Glutamatergic neuron (in vitro differentiated cells): ENCODE data around the gene VWA8. TPM values are rescaled to one million over a fixed set of nuclear protein-coding genes. Genes with fewer than 3 reads are reported as not detected.

Experiments
- DNase-seq: peaks from one replicate; pipeline ENCODE4 v3.0.0; 2022
- H3K27ac Mint-ChIP-seq: one replicate; pipeline ENCODE4 v1.8.0; 2020; ENCODE audit warnings: mild to moderate bottlenecking, mixed read lengths, inconsistent platforms; ENCODE audit not compliant: unreplicated experiment
- H3K27me3 Mint-ChIP-seq: one replicate; pipeline ENCODE4 v1.8.0; 2020; ENCODE audit warnings: mild to moderate bottlenecking, moderate library complexity, mixed read lengths, inconsistent platforms; ENCODE audit not compliant: unreplicated experiment
- H3K36me3 Mint-ChIP-seq: one replicate; pipeline ENCODE4 v1.8.0; 2020; ENCODE audit warnings: mild to moderate bottlenecking, mixed read lengths, inconsistent platforms; ENCODE audit not compliant: unreplicated experiment
- H3K4me1 Mint-ChIP-seq: one replicate; pipeline ENCODE4 v1.8.0; 2020; ENCODE audit warnings: mild to moderate bottlenecking, low read depth, mixed read lengths, inconsistent platforms; ENCODE audit not compliant: unreplicated experiment
- H3K4me3 Mint-ChIP-seq: one replicate; pipeline ENCODE4 v1.8.0; 2020; ENCODE audit warnings: mild to moderate bottlenecking, mixed read lengths, inconsistent platforms; ENCODE audit not compliant: unreplicated experiment
- H3K9me3 Mint-ChIP-seq: one replicate; pipeline ENCODE4 v1.8.0; 2020; ENCODE audit warnings: mild to moderate bottlenecking, moderate library complexity, mixed read lengths, inconsistent platforms; ENCODE audit not compliant: unreplicated experiment
- total RNA-seq: library from RNA; stranded (reverse); fragmentation: NEBNext Ultra II Directional; extraction: Animal tissue kit (Norgen Biotek cat#: 25700); gene quantifications from one replicate; pipeline ENCODE4 v1.2.1, GENCODE V29; 2021; ENCODE audit not compliant: unreplicated experiment
- TF ChIP-seq, protein P1 (sequence below): fragments of 200-600 bp; sonication (generic); IDR thresholded peaks from one replicate; pipeline ENCODE4 v1.5.0; 2021; ENCODE audit not compliant: partially characterized antibody, unreplicated experiment

The VWA8 gene
- total RNA-seq, 1 donor from 2014 or later: 16.4 TPM

DNA sequence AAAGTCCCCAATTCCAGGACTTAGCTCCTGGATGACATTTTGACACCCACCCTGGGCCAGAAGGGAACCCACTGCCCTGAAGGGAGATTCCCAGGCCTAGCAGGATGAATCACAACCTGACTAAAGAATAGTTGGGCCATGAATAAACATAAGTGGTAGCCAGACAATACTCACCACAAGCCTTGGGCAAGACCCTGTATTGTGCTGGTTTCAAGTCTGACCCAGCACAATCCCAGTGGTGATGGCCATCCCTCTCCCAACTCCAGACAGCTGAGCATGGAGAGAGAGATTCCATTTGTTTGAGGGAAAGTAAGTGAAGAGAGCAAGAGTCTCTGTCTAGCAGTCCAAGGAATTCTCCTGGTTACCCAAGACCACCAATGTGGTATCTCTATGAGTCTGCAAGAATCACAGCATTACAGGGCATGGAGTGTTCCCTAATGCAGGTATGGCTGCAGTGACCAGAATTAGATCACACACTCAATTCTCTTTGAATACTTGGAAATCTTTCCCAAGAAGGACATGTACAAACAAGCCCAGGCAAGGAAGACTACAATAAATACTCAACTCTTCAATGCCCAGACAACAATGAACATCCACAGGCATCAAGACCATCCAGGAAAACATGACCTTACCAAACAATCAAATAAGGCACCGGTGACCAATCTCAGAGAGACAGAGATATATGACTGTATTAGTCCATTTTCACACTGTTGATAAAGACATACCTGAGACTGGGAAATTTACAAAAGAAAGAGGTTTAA, 158.0 kb downstream of the VWA8 start:
- no peak overlapping the region for H3K4me3 Mint-ChIP-seq

GRCh38 chr13:41802043-41802683, 158.7 kb downstream of the VWA8 start:
- TF ChIP-seq, protein P1, sequence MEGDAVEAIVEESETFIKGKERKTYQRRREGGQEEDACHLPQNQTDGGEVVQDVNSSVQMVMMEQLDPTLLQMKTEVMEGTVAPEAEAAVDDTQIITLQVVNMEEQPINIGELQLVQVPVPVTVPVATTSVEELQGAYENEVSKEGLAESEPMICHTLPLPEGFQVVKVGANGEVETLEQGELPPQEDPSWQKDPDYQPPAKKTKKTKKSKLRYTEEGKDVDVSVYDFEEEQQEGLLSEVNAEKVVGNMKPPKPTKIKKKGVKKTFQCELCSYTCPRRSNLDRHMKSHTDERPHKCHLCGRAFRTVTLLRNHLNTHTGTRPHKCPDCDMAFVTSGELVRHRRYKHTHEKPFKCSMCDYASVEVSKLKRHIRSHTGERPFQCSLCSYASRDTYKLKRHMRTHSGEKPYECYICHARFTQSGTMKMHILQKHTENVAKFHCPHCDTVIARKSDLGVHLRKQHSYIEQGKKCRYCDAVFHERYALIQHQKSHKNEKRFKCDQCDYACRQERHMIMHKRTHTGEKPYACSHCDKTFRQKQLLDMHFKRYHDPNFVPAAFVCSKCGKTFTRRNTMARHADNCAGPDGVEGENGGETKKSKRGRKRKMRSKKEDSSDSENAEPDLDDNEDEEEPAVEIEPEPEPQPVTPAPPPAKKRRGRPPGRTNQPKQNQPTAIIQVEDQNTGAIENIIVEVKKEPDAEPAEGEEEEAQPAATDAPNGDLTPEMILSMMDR: no peak
- H3K9me3 Mint-ChIP-seq: no peaks in the 10 kb centered on the region
- H3K4me3 Mint-ChIP-seq: no peak overlapping the region
- no peak for DNase-seq
- H3K27me3 Mint-ChIP-seq: no peaks in the 10 kb centered on the region
- no peak overlapping the region for H3K27ac Mint-ChIP-seq
- no peaks in the 10 kb centered on the region for H3K4me1 Mint-ChIP-seq
- H3K36me3 Mint-ChIP-seq: peaks cover 8% of the 10 kb centered on the region

More for the DNA sequence above, 158.0 kb downstream of the VWA8 start:
- Mint-ChIP-seq H3K36me3 (peaks cover 8% of the 10 kb centered on the region), H3K9me3 (no peaks in the 10 kb centered on the region), H3K4me1 (no peaks in the 10 kb centered on the region), H3K27me3 (no peaks in the 10 kb centered on the region), H3K27ac (no peak overlapping the region)
- no peak for DNase-seq
- TF ChIP-seq, protein P1: no peak

DNA sequence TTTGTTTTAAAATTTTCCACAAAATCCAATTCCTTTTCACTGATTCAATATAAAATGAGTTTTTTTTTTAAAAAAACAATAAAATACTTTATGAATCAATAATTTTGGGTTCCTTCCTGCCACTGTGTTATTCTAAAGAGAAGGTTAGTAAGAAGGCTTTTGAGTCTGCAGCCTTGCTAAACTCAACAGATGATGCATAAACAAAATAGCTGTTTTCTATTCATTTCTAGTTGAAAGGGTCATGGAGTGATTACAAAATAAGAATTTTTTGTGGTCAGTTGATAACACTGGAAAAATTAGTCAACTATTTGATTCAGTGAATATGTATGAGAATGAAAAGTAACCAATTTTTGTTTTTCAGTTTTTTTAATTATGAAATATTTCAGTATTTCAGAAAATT, 169.9 kb downstream of the VWA8 start:
- H3K36me3 Mint-ChIP-seq: no peaks in the 10 kb centered on the region
- TF ChIP-seq, protein P1: no peak
- H3K9me3 Mint-ChIP-seq: peaks cover 2% of the 10 kb centered on the region
- no peak for DNase-seq
- no peaks in the 10 kb centered on the region for H3K27me3 Mint-ChIP-seq
- H3K4me3 Mint-ChIP-seq: no peak overlapping the region
- no peaks in the 10 kb centered on the region for H3K4me1 Mint-ChIP-seq
- no peak overlapping the region for H3K27ac Mint-ChIP-seq

DNA sequence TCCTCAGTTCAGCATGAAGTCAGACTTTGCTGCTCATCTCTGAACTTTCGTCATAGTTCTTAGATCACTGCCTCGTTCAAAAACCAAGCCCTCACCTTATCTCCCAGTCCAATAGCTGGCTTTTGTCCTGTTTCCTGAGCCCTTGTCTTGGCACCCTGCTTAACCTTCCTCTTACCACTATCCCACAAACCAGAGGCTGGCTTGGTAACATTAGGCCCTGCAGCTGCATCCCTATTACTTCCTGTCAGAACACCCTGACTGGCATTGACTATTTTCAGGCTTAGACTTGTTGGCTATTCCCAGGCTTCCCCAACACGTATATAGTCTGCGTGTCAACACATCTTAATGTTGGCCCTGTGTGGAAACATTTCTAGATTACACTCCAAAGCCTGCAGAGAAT, 172.4 kb downstream of the VWA8 start:
- TF ChIP-seq, protein P1: no peak
- no peak overlapping the region for H3K4me3 Mint-ChIP-seq
- H3K27me3 Mint-ChIP-seq: no peaks in the 10 kb centered on the region
- no peaks in the 10 kb centered on the region for H3K9me3 Mint-ChIP-seq
- no peak for DNase-seq
- no peak overlapping the region for H3K27ac Mint-ChIP-seq
- H3K4me1 Mint-ChIP-seq: no peaks in the 10 kb centered on the region
- no peaks in the 10 kb centered on the region for H3K36me3 Mint-ChIP-seq
